Large intestine (tissue), 3 donors: ENCODE results near the gene XAF1. TPM values are rescaled to one million over a fixed set of nuclear protein-coding genes. Genes with fewer than 3 reads are reported as not detected.
"Not testable (repeated sequence)": the region's sequence is repeated elsewhere in the genome, so short reads cannot be mapped to it uniquely, and the experiment has no call there.

Experiments
- DNase-seq, 2 donors: peaks; one replicate each; pipeline versions ENCODE4 v3.0.0 to v3.0.0-alpha.2; 2013
- H3K27ac ChIP-seq: one replicate; pipeline ENCODE4 v1.5.1; 2013; ENCODE audit warnings: low read length
- H3K27me3 ChIP-seq: 2 replicates; pipeline ENCODE4 v1.6.1; 2013; ENCODE audit warnings: low read length; ENCODE audit not compliant: control insufficient read depth, insufficient read depth
- H3K36me3 ChIP-seq: 2 replicates; pipeline ENCODE4 v1.6.1; 2013; ENCODE audit warnings: low read length; ENCODE audit not compliant: control insufficient read depth, insufficient read depth
- H3K4me1 ChIP-seq: one replicate; pipeline ENCODE4 v1.6.1; 2013; ENCODE audit warnings: low read length; ENCODE audit not compliant: control insufficient read depth, insufficient read depth
- H3K4me3 ChIP-seq: one replicate; pipeline ENCODE4 v1.5.1; 2013; ENCODE audit warnings: low read length
- H3K9me3 ChIP-seq: one replicate; pipeline ENCODE4 v1.6.1; 2013; ENCODE audit warnings: mild to moderate bottlenecking, low read depth, low read length, moderate library complexity; ENCODE audit not compliant: control insufficient read depth
- WGBS: methylation state at CpG from one replicate; pipeline ENCODE4 v1.1.5; 2013; ENCODE audit warnings: low lambda C conversion rate; ENCODE audit not compliant: insufficient coverage; 5-methylcytosine and 5-hydroxymethylcytosine counted together
- polyA plus RNA-seq: library from polyadenylated mRNA; unstranded; fragments of 120-200 nt; gene quantifications from one replicate; pipeline ENCODE4 v1.2.1, GENCODE V29; 2013

Gene XAF1
- polyA plus RNA-seq, 1 donor = 70.4 TPM

DNA sequence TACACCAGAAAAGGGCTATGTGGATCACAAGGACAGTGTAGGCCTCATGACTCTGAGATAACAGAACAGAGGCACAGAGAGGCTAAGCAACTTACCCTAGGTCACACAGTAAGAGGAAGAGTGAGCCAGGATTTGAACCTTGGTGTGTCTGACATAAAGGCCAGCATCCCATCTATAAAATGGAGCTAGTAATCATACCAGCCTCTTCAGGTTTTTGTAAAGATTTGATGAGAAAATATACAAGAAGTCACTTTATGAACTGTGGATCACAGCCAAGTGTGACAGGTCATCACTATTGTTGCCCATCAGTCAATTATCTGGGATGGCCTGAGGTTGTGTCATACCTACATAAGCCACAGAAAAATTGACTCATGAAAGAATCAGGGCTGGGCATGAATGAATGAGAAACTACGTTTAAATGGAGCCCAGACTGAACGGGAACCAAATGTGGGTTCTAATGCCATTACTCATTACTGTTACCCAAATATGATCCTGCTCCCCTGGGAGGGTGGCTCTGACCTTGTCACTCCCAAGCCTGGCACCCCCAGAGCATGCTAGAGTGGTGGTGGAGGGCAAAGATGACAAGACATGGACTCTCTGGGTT is 41.1 kb downstream of the XAF1 start:
- no CpG with 5 or more reads among the region's 2 CpGs for WGBS
- H3K27me3 ChIP-seq = no peaks in the 10 kb centered on the region
- no peaks in the 10 kb centered on the region for H3K36me3 ChIP-seq
- no peak overlapping the region for H3K4me3 ChIP-seq
- DNase-seq = no peak
- peak overlapping the region; percentile 94 for H3K27ac ChIP-seq
- peaks cover 13% of the 10 kb centered on the region for H3K4me1 ChIP-seq
- H3K9me3 ChIP-seq = no peaks in the 10 kb centered on the region

- no CpG with 5 or more reads among the region's 8 CpGs for WGBS
- Histone ChIP-seq H3K27ac (no peak overlapping the region), H3K36me3 (no peaks in the 10 kb centered on the region), H3K27me3 (no peaks in the 10 kb centered on the region), H3K4me1 (peaks cover 13% of the 10 kb centered on the region), H3K4me3 (no peak overlapping the region), H3K9me3 (no peaks in the 10 kb centered on the region)
- DNase-seq = no peak
Observed at GRCh38 chr17:6797718-6798351, 42.0 kb downstream of the XAF1 start.

- no peaks in the 10 kb centered on the region for H3K27me3 ChIP-seq
- H3K36me3 ChIP-seq = no peaks in the 10 kb centered on the region
- H3K27ac ChIP-seq = no peak overlapping the region
- whole genome bisulfite sequencing = no CpG with 5 or more reads among the region's 6 CpGs
- peaks cover 13% of the 10 kb centered on the region for H3K4me1 ChIP-seq
- no peak overlapping the region for H3K4me3 ChIP-seq
- no peaks in the 10 kb centered on the region for H3K9me3 ChIP-seq
- no peak for DNase-seq
Observed at GRCh38 chr17:6799738-6800137, 43.9 kb downstream of the XAF1 start.

GRCh38 chr17:6800422-6801027 is 44.7 kb downstream of the XAF1 start:
- 100% methylated on average over 1 of the region's 13 CpGs for WGBS
- no peaks in the 10 kb centered on the region for H3K36me3 ChIP-seq
- H3K4me3 ChIP-seq = no peak overlapping the region
- H3K4me1 ChIP-seq = peaks cover 13% of the 10 kb centered on the region
- no peak overlapping the region for H3K27ac ChIP-seq
- no peaks in the 10 kb centered on the region for H3K9me3 ChIP-seq
- DNase-seq = no peak
- H3K27me3 ChIP-seq = no peaks in the 10 kb centered on the region

DNA sequence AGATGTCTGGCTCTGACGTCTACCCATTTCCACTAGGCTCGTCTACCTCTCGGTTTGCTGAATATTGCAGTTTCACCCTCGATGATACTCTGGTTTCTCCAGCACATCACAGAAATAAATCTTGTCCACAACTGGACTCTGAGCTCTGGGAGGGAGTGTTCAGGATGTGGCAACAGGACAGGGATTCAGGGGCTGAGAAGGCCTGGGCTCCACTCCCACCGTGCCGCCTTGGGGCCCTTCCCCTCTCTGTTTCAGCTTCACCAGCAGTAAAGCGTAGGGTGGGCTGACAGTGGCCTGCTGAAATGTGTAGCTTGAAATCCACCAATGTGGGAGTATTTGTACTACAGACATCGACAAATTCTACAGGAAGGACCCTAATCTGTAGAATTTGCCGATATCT is 55.7 kb downstream of the XAF1 start:
- H3K27me3 ChIP-seq = no peaks in the 10 kb centered on the region
- WGBS = no CpG with 5 or more reads among the region's 9 CpGs
- H3K27ac ChIP-seq = peak overlapping the region; percentile 45
- H3K4me3 ChIP-seq = no peak overlapping the region
- H3K36me3 ChIP-seq = no peaks in the 10 kb centered on the region
- no peaks in the 10 kb centered on the region for H3K4me1 ChIP-seq
- peaks cover 3% of the 10 kb centered on the region for H3K9me3 ChIP-seq
- DNase-seq = peak; percentile 51 to 70

DNA sequence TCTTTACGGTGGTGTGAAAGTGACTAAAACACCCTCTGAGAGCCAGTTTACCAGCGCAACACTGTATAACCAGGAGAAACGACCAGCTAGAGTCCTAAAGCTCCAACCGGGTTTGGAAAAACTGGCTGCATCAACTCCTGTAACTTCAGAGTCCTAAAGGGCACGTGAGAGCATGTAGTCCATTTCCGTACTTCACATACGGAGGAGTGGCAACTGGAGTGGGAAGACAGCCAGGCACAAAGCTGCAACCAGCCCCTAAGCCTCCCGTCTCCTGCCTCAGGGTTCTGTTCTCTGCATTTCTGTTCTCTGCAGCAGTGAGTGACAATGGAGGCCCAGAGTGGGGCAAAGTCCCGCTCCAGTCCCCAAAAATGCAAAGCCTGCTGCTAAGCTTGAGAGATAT is 56.4 kb downstream of the XAF1 start:
- H3K36me3 ChIP-seq = no peaks in the 10 kb centered on the region
- DNase-seq = no peak
- H3K4me1 ChIP-seq = no peaks in the 10 kb centered on the region
- WGBS = no CpG with 5 or more reads among the region's 9 CpGs
- H3K27ac ChIP-seq = no peak overlapping the region
- no peaks in the 10 kb centered on the region for H3K27me3 ChIP-seq
- no peak overlapping the region for H3K4me3 ChIP-seq
- peaks cover 3% of the 10 kb centered on the region for H3K9me3 ChIP-seq

- WGBS = no CpG with 5 or more reads among the region's 10 CpGs
- no peak for DNase-seq
- peaks cover 3% of the 10 kb centered on the region for H3K9me3 ChIP-seq
- H3K27me3 ChIP-seq = no peaks in the 10 kb centered on the region
- no peak overlapping the region for H3K4me3 ChIP-seq
- H3K4me1 ChIP-seq = no peaks in the 10 kb centered on the region
- no peak overlapping the region for H3K27ac ChIP-seq
- H3K36me3 ChIP-seq = no peaks in the 10 kb centered on the region
Observed at GRCh38 chr17:6815775-6816174, 59.9 kb downstream of the XAF1 start.

DNA sequence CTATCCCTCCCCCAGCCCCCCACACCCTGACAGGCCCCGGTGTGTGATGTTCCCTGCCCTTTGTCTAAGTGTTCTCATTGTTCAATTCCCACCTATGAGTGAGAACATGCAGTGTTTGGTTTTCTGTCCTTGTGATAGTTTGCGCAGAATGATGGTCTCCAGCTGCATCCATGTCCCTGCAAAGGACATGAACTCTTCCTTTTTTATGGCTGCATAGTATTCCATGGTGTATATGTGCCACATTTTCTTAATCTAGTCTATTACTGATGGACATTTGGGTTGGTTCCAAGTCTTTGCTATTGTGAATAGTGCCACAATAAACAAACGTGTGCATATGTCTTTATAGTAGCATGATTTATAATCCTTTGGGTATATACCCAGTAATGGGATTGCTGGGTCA is 60.5 kb downstream of the XAF1 start:
- H3K4me3 ChIP-seq, H3K4me1 ChIP-seq, DNase-seq, H3K36me3 ChIP-seq, H3K9me3 ChIP-seq, H3K27me3 ChIP-seq, H3K27ac ChIP-seq: not testable (repeated sequence)
- WGBS = no CpG with 5 or more reads among the region's 3 CpGs

DNA sequence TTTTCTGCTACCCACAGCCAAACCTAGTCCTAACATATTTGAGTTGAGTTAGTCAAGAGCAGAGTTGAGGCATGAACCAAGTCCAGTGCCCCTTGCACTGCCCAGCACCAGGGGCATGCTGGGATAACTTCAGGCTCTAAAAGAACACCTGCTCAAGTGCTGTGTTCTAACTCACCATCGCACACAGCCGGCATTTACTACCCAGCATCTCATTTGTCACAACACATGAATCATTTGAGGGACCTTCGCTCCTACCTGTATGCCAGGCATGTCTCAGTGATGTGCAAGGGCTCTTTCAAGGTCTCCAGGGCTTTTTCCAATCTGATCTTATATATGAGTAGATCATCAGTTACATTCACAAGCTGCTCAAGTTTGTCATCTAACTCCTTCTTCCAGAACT is 63.1 kb downstream of the XAF1 start:
- H3K4me1 ChIP-seq = no peaks in the 10 kb centered on the region
- no peaks in the 10 kb centered on the region for H3K36me3 ChIP-seq
- H3K27me3 ChIP-seq = no peaks in the 10 kb centered on the region
- DNase-seq = no peak
- no CpG with 5 or more reads among the region's 3 CpGs for WGBS
- H3K27ac ChIP-seq = no peak overlapping the region
- peaks cover under 1% of the 10 kb centered on the region for H3K9me3 ChIP-seq
- H3K4me3 ChIP-seq = no peak overlapping the region

GRCh38 chr17:6823011-6823442 is 67.2 kb downstream of the XAF1 start:
- Histone ChIP-seq H3K9me3 (no peaks in the 10 kb centered on the region), H3K36me3 (no peaks in the 10 kb centered on the region), H3K4me3 (no peak overlapping the region), H3K4me1 (no peaks in the 10 kb centered on the region), H3K27ac (no peak overlapping the region), H3K27me3 (no peaks in the 10 kb centered on the region)
- peak in 1 of 2 donors; percentile 30 for DNase-seq
